Keratinocyte (primary cell): ENCODE results near the gene TAOK1. TPM values are rescaled to one million over a fixed set of nuclear protein-coding genes. Genes with fewer than 3 reads are reported as not detected.

Experiments
- DNase-seq: peaks from one replicate; pipeline ENCODE4 v3.0.0-alpha.2; 2011; ENCODE audit warnings: low read depth, missing footprints, low spot score
- FAIRE-seq: peaks from 2 replicates; lab custom pipeline; 2011; peaks lifted over from hg19 to GRCh38; lab: Jason Lieb, UNC
- H2AFZ ChIP-seq: 2 replicates; pipeline ENCODE4 v1.6.0; 2012; ENCODE audit warnings: low read length, control low read depth, inconsistent platforms; ENCODE audit not compliant: control insufficient read depth
- H3K27ac ChIP-seq: 2 replicates; pipeline ENCODE4 v1.5.1; 2011; ENCODE audit warnings: low read length; ENCODE audit not compliant: control insufficient read depth, insufficient read depth
- H3K27me3 ChIP-seq: 3 replicates; pipeline ENCODE4 v1.6.0; 2011; ENCODE audit warnings: low read length; ENCODE audit not compliant: control insufficient read depth, insufficient read depth; ENCODE audit errors: extremely low read depth
- H3K36me3 ChIP-seq, 2 experiments: 2 replicates in 1 of 2; 3 replicates in 1 of 2; pipeline ENCODE4 v1.5.1; 2011; ENCODE audit warnings: low read length in 2 of 2, mild to moderate bottlenecking in 1 of 2; ENCODE audit not compliant: control insufficient read depth in 2 of 2, insufficient read depth in 2 of 2; ENCODE audit errors: extremely low read depth in 1 of 2
- H3K4me1 ChIP-seq: 3 replicates; pipeline ENCODE4 v1.5.1; 2011; ENCODE audit warnings: low read length; ENCODE audit not compliant: control insufficient read depth, insufficient read depth; ENCODE audit errors: extremely low read depth
- H3K4me2 ChIP-seq: 3 replicates; pipeline ENCODE4 v1.6.0; 2011; ENCODE audit warnings: low read depth, low read length; ENCODE audit not compliant: control insufficient read depth, insufficient read depth; ENCODE audit errors: extremely low read depth
- H3K4me3 ChIP-seq, 3 experiments: fragments of 200-600 bp in 1 of 3; sonication (generic) in 1 of 3; 2 replicates in 2 of 3; 3 replicates in 1 of 3; pipeline ENCODE4 v1.5.1; 2011 to 2016; ENCODE audit warnings: low read length in 3 of 3, mild to moderate bottlenecking in 3 of 3, control low read depth in 2 of 3, inconsistent platforms in 1 of 3, low read depth in 1 of 3, mixed read lengths in 1 of 3, mixed run types in 1 of 3, moderate library complexity in 1 of 3; ENCODE audit not compliant: control insufficient read depth in 2 of 3, insufficient read depth in 2 of 3; ENCODE audit errors: extremely low read depth in 1 of 3
- H3K79me2 ChIP-seq: 2 replicates; pipeline ENCODE4 v1.6.0; 2012; ENCODE audit warnings: low read length; ENCODE audit not compliant: control insufficient read depth, insufficient read depth
- H3K9ac ChIP-seq: 3 replicates; pipeline ENCODE4 v1.6.0; 2011; ENCODE audit warnings: low read length; ENCODE audit not compliant: control insufficient read depth, insufficient read depth; ENCODE audit errors: extremely low read depth
- H3K9me1 ChIP-seq: 3 replicates; pipeline ENCODE4 v1.6.0; 2011; ENCODE audit warnings: low read length; ENCODE audit not compliant: control insufficient read depth, insufficient read depth; ENCODE audit errors: extremely low read depth
- H3K9me3 ChIP-seq: 2 replicates; pipeline ENCODE4 v1.5.1; 2012; ENCODE audit warnings: low read depth, low read length; ENCODE audit not compliant: control insufficient read depth
- H4K20me1 ChIP-seq: 3 replicates; pipeline ENCODE4 v1.6.0; 2011; ENCODE audit warnings: low read length; ENCODE audit not compliant: control insufficient read depth, insufficient read depth; ENCODE audit errors: extremely low read depth
- CTCF ChIP-seq, 3 experiments: IDR thresholded peaks in 1 of 3; conservative IDR thresholded peaks in 1 of 3; optimal IDR thresholded peaks in 1 of 3; 2 replicates in 2 of 3; 3 replicates in 1 of 3; pipeline versions ENCODE3 to v1.5.1; 2011; ENCODE audit warnings: low read length in 3 of 3, mild to moderate bottlenecking in 3 of 3, moderate library complexity in 2 of 3, control low read depth in 1 of 3, inconsistent platforms in 1 of 3; ENCODE audit not compliant: insufficient read depth in 2 of 3; ENCODE audit errors: extremely low read depth in 1 of 3
- EZH2 ChIP-seq: IDR thresholded peaks from one replicate; pipeline ENCODE4 v1.6.1; 2012; ENCODE audit warnings: inconsistent platforms, mild to moderate bottlenecking, low read length, moderate library complexity
- dilution Hi-C: fragments of 300-500 bp; cut with MboI; formaldehyde crosslinking; loops from one replicate; pipeline ENCODE4 v1.7.0; 2020; ENCODE audit warnings: low sequenced_read_pairs; ENCODE audit not compliant: extremely low pct_ligation_motif_present
- polyA plus RNA-seq, 5 experiments: library from polyadenylated mRNA; depleted of rRNA in 3 of 5; stranded (reverse) in 3 of 5; stranded (forward) in 1 of 5; unstranded in 1 of 5; fragments of >200 nt; gene quantifications; 1 replicate in 1 of 5; 2 replicates in 3 of 5; 3 replicates in 1 of 5; pipeline versions ENCODE4 v1.2.1 to v1.2.3, GENCODE V29; 2011 to 2012; ENCODE audit warnings: missing spikeins in 2 of 5, low read depth in 1 of 5, low replicate concordance in 1 of 5

TAOK1 gene
- polyA plus RNA-seq, 1 donor (not counting 4 experiments of a cell fraction or from before 2014, with no cell fraction given): 26.7 TPM

GRCh38 chr17:29357821-29358232 lies 32.3 kb upstream of the TAOK1 start:
- H3K79me2 ChIP-seq: no peaks in the 10 kb centered on the region
- no peaks in the 10 kb centered on the region for H3K9me3 ChIP-seq
- H3K4me1 ChIP-seq: no peaks in the 10 kb centered on the region
- dilution Hi-C loops: no loop called here
- H3K27ac ChIP-seq: no peak overlapping the region
- no peaks in the 10 kb centered on the region for H4K20me1 ChIP-seq
- DNase-seq (no peak), FAIRE-seq (no peak)
- H3K27me3 ChIP-seq: no peaks in the 10 kb centered on the region
- H3K4me3 ChIP-seq: no peak overlapping the region
- TF ChIP-seq CTCF (optimal IDR thresholded peaks at IDR 0.05 in 1 of 3, IDR thresholded peaks at IDR 0.05 in 1 of 3, conservative IDR thresholded peaks at IDR 0.05 in 1 of 3; ENCODE audit: extremely low read depth in 1 of 3, insufficient read depth in 2 of 3, low read length in 3 of 3) (no peak), EZH2 (no peak)
- H3K4me2 ChIP-seq: no peak overlapping the region
- H3K9me1 ChIP-seq: no peaks in the 10 kb centered on the region
- no peaks in the 10 kb centered on the region for H3K36me3 ChIP-seq
- H3K9ac ChIP-seq: no peak overlapping the region
- H2AFZ ChIP-seq: no peak overlapping the region

- Histone ChIP-seq H3K27me3 (no peaks in the 10 kb centered on the region), H3K4me2 (no peak overlapping the region), H3K36me3 (no peaks in the 10 kb centered on the region), H3K4me1 (no peaks in the 10 kb centered on the region), H3K9ac (no peak overlapping the region), H3K9me1 (no peaks in the 10 kb centered on the region), H3K27ac (no peak overlapping the region), H4K20me1 (no peaks in the 10 kb centered on the region), H3K9me3 (no peaks in the 10 kb centered on the region), H2AFZ (no peak overlapping the region), H3K4me3 (no peak overlapping the region), H3K79me2 (no peaks in the 10 kb centered on the region)
- DNase-seq: no peak
- FAIRE-seq: no peak
- TF ChIP-seq EZH2 (no peak), CTCF (optimal IDR thresholded peaks at IDR 0.05 in 1 of 3, IDR thresholded peaks at IDR 0.05 in 1 of 3, conservative IDR thresholded peaks at IDR 0.05 in 1 of 3; ENCODE audit: extremely low read depth in 1 of 3, insufficient read depth in 2 of 3, low read length in 3 of 3) (no peak)
- dilution Hi-C loops: no loop called here
These were observed 31.7 kb upstream of the TAOK1 start for GRCh38 chr17:29358416-29358815.
